ENCODE measurements around the gene ATAD3B.
"Not testable (repeated sequence)": the region's sequence is repeated elsewhere in the genome, so short reads cannot be mapped to it uniquely, and the experiment has no call there.

The ATAD3B gene

GRCh38 chr1:1434131-1434823 lies 37.3 kb upstream of the ATAD3B start:
- no peak for DNase-seq

- DNase-seq: no peak
Observed at GRCh38 chr1:1434824-1435105, 36.8 kb upstream of the ATAD3B start.

- peak in 3 of 4 experiments; percentile 13 to 53 (median 24) for DNase-seq
Observed at GRCh38 chr1:1435106-1435903, 36.3 kb upstream of the ATAD3B start, which contains the start of gene VWA1. Gene VWA1 (plus strand): TSS chr1:1435690. CDS start chr1:1435749, 59 bp downstream.

- DNase-seq: no peak
Observed at GRCh38 chr1:1435911-1436629, 35.5 kb upstream of the ATAD3B start.

GRCh38 chr1:1436630-1437032 lies 34.9 kb upstream of the ATAD3B start:
- no peak for DNase-seq

- no peak for DNase-seq
Observed at GRCh38 chr1:1437033-1437903, 34.3 kb upstream of the ATAD3B start.

- no peak for DNase-seq
Observed at GRCh38 chr1:1437904-1438376, 33.6 kb upstream of the ATAD3B start.

GRCh38 chr1:1438531-1439381 lies 32.8 kb upstream of the ATAD3B start:
- DNase-seq: no peak

- no peak for DNase-seq
Observed at GRCh38 chr1:1439546-1440261, 31.9 kb upstream of the ATAD3B start.

- no peak for DNase-seq
Observed at GRCh38 chr1:1440262-1441001, 31.1 kb upstream of the ATAD3B start.

- DNase-seq: peak in 2 of 4 experiments; percentile 39 to 57
Observed at GRCh38 chr1:1441002-1441888, 30.3 kb upstream of the ATAD3B start.

- DNase-seq: no peak
Observed at GRCh38 chr1:1442069-1442770, 29.3 kb upstream of the ATAD3B start.

- DNase-seq: not testable (repeated sequence)
Observed at GRCh38 chr1:1446631-1447030, 24.9 kb upstream of the ATAD3B start.

GRCh38 chr1:1449099-1449739 lies 22.3 kb upstream of the ATAD3B start, which contains the start of gene ATAD3C:
Gene ATAD3C (plus strand): TSS chr1:1449689. CDS start chr1:1450684, 995 bp downstream.
- DNase-seq: no peak

GRCh38 chr1:1450616-1451015 lies 20.9 kb upstream of the ATAD3B start:
- DNase-seq: not testable (repeated sequence)

GRCh38 chr1:1451696-1452364 lies 19.7 kb upstream of the ATAD3B start:
- DNase-seq: no peak

GRCh38 chr1:1452365-1452739 lies 19.2 kb upstream of the ATAD3B start:
- DNase-seq: not testable (repeated sequence)

All from activated naive CD4-positive, alpha-beta T cell (primary cell).